Fibroblast of villous mesenchyme (primary cell): ENCODE data around the gene GPR107. TPM values are rescaled to one million over a fixed set of nuclear protein-coding genes. Genes with fewer than 3 reads are reported as not detected.

Source experiments
- DNase-seq: peaks from one replicate; pipeline ENCODE4 v3.0.0-alpha.2; 2010; ENCODE audit warnings: low read depth
- H3K4me3 ChIP-seq: 2 replicates; pipeline ENCODE4 v1.5.1; 2011; ENCODE audit warnings: low read depth, mild to moderate bottlenecking, low read length
- total RNA-seq: library from RNA; depleted of rRNA; stranded (reverse); fragments of >200 nt; gene quantifications from 2 replicates; pipeline ENCODE4 v1.2.3, GENCODE V29; 2012
- TF ChIP-seq, protein P1 (sequence below): IDR thresholded peaks from 2 replicates; pipeline ENCODE4 v1.5.1; 2012; ENCODE audit warnings: low read depth, mild to moderate bottlenecking, low read length; ENCODE audit not compliant: insufficient read depth

Gene GPR107
- total RNA-seq, 1 donor = 38.0 TPM

DNA sequence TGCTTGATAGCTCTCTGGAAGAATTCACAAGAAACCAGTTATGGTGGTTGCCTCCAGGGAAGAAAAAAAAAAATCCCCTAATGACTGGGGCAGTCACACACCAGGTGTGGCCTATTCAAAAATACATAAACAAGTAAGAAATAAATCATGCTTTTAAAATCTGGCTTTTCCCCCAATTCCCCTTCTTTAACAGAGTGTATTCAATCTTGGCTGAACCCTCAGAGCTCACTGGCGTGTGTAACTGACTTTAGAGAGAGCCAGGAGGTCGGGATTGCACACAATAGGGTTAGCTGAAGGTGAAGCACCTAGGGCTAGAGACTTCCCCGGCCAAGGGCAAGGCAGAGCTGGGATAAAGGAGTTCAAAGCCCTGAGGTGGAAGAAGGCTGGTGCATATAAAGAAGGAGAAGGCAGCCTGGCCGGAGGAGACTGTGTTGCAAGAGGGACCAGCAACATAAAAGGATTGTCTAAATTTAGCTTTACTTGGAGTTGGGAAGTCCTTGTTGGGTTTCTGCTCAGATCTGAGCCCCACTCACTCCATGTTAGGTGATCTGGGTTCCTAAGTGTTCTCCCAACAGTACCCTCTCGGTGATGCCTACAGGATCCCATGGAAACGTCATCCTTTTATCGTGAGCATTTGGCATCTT lies 30.4 kb upstream of the GPR107 start:
- DNase-seq = no peak
- TF ChIP-seq, protein P1, sequence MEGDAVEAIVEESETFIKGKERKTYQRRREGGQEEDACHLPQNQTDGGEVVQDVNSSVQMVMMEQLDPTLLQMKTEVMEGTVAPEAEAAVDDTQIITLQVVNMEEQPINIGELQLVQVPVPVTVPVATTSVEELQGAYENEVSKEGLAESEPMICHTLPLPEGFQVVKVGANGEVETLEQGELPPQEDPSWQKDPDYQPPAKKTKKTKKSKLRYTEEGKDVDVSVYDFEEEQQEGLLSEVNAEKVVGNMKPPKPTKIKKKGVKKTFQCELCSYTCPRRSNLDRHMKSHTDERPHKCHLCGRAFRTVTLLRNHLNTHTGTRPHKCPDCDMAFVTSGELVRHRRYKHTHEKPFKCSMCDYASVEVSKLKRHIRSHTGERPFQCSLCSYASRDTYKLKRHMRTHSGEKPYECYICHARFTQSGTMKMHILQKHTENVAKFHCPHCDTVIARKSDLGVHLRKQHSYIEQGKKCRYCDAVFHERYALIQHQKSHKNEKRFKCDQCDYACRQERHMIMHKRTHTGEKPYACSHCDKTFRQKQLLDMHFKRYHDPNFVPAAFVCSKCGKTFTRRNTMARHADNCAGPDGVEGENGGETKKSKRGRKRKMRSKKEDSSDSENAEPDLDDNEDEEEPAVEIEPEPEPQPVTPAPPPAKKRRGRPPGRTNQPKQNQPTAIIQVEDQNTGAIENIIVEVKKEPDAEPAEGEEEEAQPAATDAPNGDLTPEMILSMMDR = no peak
- H3K4me3 ChIP-seq = no peak overlapping the region

DNA sequence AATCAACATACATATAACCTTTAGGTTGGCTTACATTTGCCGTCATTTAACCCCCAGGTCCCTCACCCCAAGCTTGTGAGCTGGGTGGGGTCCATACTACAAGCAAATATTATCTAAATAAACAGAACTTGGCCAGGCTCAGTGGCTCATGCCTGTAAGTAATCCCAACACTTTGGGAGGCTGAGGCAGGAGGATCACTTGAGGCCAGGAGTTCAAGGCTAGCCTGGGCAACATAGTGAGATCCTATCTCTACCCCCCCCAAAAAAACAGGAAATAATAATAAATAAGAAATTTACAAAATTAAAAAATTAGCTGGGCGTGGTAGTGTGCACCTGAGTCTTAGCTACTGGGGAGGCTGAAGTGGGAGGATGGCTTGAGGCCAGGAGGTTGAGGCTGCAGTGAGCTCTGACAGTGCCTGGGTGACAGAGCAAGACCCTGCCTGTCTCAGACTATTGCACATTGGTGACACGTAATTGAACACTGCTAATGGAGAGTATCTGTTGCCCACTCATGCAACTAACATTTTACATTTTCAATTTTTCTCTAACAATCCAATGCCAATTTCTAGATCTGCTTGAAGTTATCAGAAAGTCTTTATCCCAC lies 29.6 kb upstream of the GPR107 start:
- TF ChIP-seq, protein P1 = no peak
- H3K4me3 ChIP-seq = no peak overlapping the region
- DNase-seq = no peak

DNA sequence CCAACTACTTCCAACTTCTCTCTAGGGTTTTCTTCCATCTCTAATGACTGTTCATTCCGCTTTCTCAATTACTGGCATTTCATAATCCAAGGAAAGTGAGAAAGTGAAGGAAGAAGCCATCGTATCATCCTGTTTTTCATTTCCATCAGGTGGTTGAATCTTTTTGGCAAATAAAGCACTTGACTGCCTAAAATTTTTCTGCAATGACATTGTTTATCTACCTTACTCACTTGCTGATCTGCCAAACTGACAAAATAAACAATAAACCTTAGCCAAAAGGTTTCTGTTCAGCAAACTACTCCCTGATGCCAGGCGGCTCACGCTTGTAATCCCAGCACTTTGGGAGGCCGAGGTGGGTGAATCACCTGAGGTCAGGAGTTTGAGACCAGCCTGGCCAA lies 29.1 kb upstream of the GPR107 start:
- TF ChIP-seq, protein P1 = no peak
- DNase-seq = no peak
- H3K4me3 ChIP-seq = no peak overlapping the region

DNA sequence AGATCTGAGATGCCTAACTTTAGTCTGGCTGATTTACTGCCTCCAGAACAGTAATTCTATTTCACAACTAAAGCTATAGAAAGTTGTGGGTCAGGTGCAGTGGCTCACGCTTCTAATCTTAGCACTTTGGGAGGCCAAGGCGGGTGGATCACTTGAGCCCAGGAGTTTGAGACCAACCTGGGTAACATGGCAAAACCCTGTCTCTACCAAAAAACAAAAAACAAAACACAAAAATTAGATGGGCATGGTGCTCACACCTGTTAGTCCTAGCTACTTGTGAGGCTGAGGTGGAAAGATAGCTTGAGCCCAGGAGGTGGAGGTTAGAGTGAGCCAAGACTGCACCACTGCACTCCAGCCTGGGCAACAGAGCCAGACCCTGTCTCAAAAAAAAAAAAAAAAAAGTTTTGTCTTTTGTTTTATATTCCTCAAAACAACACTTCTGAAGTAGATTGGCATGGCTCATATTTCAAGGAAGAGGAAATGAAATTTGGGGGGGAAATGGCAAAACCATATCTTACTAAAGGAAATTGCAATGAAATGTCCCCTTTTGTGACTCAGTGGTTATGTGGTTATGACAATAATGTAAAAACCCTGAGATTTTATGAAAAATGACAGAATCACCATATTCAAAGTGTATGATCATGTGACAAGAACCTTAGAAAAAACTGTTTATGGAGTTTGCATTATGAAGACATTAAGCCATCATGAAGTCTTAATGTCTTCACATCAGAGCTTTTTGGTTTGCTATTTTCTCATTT lies 26.9 kb upstream of the GPR107 start:
- H3K4me3 ChIP-seq = no peak overlapping the region
- DNase-seq = no peak
- TF ChIP-seq, protein P1 = no peak

DNA sequence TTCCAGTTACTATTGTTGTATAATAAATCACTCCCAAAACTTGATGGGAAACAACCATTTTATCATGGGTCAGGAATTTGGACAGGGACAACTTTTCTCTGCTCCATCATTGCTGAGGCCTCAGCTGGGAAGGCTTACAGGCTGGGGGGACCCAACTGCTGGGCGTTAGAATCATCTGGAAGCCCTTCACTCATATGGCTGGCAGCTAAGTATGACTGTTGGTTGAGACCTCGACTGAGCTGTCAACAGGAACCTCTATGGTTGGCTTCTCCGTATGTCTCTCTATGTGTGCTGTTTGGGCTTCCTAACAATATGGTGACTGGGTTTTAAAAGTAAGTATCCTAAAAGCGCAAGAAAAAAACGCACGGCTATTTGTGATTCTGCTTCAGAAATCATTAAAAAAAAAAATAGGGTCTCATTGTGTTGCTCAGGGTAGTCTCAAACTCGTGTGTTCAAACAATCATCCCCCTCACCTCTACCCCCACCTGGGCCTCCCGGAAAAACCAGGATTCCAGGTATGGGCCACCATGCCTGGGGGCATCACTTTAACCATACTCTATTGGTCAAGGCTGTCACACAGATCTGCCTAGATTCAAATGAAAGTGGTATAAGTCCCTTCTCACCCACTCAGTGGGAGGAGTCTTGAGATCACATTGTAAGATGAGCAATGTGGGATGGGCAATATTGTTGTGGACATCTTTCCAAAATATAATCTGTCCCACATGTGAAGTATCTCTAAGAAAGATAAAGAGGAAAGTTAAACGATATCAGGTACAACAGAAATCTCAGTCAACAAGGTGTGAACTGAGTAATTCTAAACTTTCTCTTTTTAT lies 26.0 kb upstream of the GPR107 start:
- no peak overlapping the region for H3K4me3 ChIP-seq
- DNase-seq = no peak
- TF ChIP-seq, protein P1 = no peak

DNA sequence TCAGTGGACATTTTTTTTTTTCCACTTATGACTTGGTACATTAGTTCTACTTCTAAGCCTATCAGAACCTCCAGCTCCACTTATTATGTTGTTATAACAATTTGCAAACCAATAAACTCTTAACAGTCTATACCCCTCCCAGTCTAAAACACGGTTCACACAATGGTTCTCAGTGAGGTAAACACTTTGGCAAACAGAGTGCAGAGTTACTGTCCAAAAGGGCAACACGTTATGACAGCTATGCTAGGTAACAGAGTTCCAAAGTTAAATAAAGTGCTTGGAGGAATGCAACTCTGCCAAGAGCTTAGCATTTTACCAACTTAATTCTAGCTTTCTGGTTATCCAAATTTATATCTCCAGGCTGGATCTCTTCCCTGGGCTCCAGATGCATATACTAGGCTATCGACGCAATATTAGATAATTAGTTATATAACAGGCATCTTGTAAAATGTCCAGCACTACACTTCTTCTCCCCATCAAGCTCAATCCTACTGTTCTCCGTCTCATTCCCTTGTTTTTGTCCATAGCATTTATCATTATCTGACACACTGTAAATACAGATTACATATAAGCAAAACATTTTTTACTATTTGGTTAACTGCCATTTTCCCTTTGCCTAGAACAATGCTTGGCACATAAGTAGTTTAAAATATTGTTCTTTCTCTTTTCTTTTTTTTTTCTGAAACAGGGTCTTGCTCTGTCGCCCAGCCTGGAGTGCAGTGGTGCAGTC lies 25.0 kb upstream of the GPR107 start:
- DNase-seq = no peak
- H3K4me3 ChIP-seq = no peak overlapping the region
- TF ChIP-seq, protein P1 = no peak
